DOHH2 (cell line): ENCODE results near the gene SLC30A10.
A peak's percentile ranks its signal among the peaks of the same experiment; 100 is the strongest.

Source experiments
- H3F3A ChIP-seq: fragments of 200-600 bp; sonication (generic), shearing (Covaris generic); 2 replicates; pipeline ENCODE4 v1.6.0; 2016; ENCODE audit warnings: antibody characterized with exemption, mild to moderate bottlenecking; ENCODE audit not compliant: control insufficient read depth, insufficient read depth
- H3K27ac ChIP-seq: fragments of 200-600 bp; sonication (generic); 2 replicates; pipeline ENCODE4 v1.5.1; 2014; ENCODE audit warnings: low read depth, mild to moderate bottlenecking, low read length, moderate library complexity
- H3K27me3 ChIP-seq: fragments of 200-600 bp; sonication (generic); 2 replicates; pipeline ENCODE4 v1.6.1; 2014; ENCODE audit warnings: mild to moderate bottlenecking, low read length, mixed read lengths; ENCODE audit not compliant: control insufficient read depth
- H3K36me3 ChIP-seq: fragments of 200-600 bp; sonication (generic); 2 replicates; pipeline ENCODE4 v1.6.1; 2014; ENCODE audit warnings: mild to moderate bottlenecking, low read length, moderate library complexity, mixed read lengths; ENCODE audit not compliant: control insufficient read depth
- H3K4me1 ChIP-seq: fragments of 200-600 bp; sonication (generic); 2 replicates; pipeline ENCODE4 v1.6.1; 2014; ENCODE audit warnings: mild to moderate bottlenecking, low read length, mixed read lengths; ENCODE audit not compliant: control insufficient read depth
- H3K4me2 ChIP-seq: fragments of 200-600 bp; sonication (generic); 2 replicates; pipeline ENCODE4 v1.6.0; 2014; ENCODE audit warnings: mild to moderate bottlenecking, low read length, moderate library complexity
- H3K4me3 ChIP-seq: fragments of 200-600 bp; sonication (generic); 2 replicates; pipeline ENCODE4 v1.5.1; 2014; ENCODE audit warnings: mild to moderate bottlenecking, low read length, mixed read lengths
- H3K79me2 ChIP-seq: fragments of 200-600 bp; sonication (generic); 2 replicates; pipeline ENCODE4 v1.6.1; 2014; ENCODE audit warnings: mild to moderate bottlenecking, low read length, mixed read lengths; ENCODE audit not compliant: control insufficient read depth
- H3K9me2 ChIP-seq: fragments of 200-600 bp; sonication (generic); replicated peaks from 2 replicates; pipeline ENCODE4 v1.6.1; 2014; ENCODE audit warnings: mild to moderate bottlenecking, low read length, mixed read lengths; ENCODE audit not compliant: control insufficient read depth
- H3K9me3 ChIP-seq: fragments of 200-600 bp; sonication (generic); 2 replicates; pipeline ENCODE4 v1.6.1; 2014; ENCODE audit warnings: antibody characterized with exemption, low read length, mixed read lengths; ENCODE audit not compliant: control insufficient read depth, insufficient read depth
- H4K20me1 ChIP-seq: fragments of 200-600 bp; sonication (generic); 2 replicates; pipeline ENCODE4 v1.6.0; 2014; ENCODE audit warnings: low read depth, mild to moderate bottlenecking, antibody characterized with exemption, low read length, moderate library complexity; ENCODE audit not compliant: control insufficient read depth, insufficient read depth
- EZH2phosphoT487 ChIP-seq: fragments of 200-600 bp; sonication (generic); IDR thresholded peaks from 2 replicates; pipeline ENCODE4 v1.6.1; 2017; ENCODE audit warnings: borderline replicate concordance, mild to moderate bottlenecking, antibody characterized with exemption, low read length, moderate library complexity, mixed read lengths
- TF ChIP-seq, protein P1 (sequence below): fragments of 200-600 bp; sonication (generic); IDR thresholded peaks from one replicate; pipeline ENCODE4 v1.5.1; 2014; ENCODE audit warnings: antibody characterized with exemption, mild to moderate bottlenecking, low read depth, low read length; ENCODE audit not compliant: poor library complexity, severe bottlenecking

Gene SLC30A10

DNA sequence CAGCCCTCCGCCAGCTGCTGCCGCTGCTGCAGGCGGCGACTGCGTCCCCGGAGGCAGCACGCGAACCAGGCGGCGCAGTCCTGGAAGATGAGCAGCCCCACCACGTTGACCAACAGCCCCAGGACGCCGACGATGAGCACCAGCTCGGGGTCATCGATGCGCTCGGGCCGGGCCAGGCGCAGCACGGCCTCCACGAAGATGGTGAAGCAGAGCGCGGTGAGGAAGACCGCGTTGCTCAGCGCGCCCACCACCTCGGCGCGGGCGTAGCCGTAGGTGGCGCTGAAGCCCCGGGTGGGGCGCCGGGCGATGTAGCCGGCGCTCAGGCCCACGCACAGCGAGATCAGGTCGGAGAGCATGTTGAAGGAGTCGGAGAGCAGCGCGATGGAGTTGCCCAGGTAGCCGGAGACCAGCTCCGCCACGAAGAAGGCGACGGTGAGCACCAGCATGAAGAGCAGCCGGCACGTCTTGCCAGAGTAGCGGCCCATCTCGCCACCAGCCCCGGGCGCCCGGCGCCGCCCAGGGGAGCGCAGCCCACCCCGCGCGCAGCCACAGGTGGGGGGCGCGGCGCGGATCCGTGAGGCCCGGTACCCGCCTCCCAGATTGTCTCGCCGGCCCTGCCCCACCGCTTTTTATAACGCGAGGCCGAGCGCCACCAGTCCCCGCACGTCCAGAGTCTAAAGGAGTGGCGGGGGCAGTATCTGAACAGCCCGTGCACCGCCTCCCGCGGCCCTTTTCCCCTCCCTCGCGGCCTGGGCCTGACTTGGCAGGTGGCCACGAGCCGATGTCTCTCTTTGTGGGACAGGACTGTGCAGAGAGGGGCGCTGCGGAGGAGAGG lies at the start of gene SLC30A10:
SLC30A10 (minus strand) TSS at position 602 of the 835 bp plus-strand sequence; CDS start at position 485, 117 bp downstream.
- Histone ChIP-seq H3K9me2 (no peaks in the 10 kb centered on the region), H3F3A (no peaks in the 10 kb centered on the region), H4K20me1 (no peaks in the 10 kb centered on the region), H3K4me3 (no peak within 1 kb of the TSS), H3K9me3 (no peaks in the 10 kb centered on the region), H3K4me1 (no peaks in the 10 kb centered on the region), H3K36me3 (no peaks in the 10 kb centered on the region), H3K27ac (no peak within 1 kb of the TSS), H3K4me2 (peak within 1 kb of the TSS; percentile 33; the same call in 1 of the 2 replicates), H3K27me3 (peaks cover 19% of the 10 kb centered on the region), H3K79me2 (no peaks in the 10 kb centered on the region)
- TF ChIP-seq EZH2phosphoT487 = no peak
- TF ChIP-seq, protein P1, sequence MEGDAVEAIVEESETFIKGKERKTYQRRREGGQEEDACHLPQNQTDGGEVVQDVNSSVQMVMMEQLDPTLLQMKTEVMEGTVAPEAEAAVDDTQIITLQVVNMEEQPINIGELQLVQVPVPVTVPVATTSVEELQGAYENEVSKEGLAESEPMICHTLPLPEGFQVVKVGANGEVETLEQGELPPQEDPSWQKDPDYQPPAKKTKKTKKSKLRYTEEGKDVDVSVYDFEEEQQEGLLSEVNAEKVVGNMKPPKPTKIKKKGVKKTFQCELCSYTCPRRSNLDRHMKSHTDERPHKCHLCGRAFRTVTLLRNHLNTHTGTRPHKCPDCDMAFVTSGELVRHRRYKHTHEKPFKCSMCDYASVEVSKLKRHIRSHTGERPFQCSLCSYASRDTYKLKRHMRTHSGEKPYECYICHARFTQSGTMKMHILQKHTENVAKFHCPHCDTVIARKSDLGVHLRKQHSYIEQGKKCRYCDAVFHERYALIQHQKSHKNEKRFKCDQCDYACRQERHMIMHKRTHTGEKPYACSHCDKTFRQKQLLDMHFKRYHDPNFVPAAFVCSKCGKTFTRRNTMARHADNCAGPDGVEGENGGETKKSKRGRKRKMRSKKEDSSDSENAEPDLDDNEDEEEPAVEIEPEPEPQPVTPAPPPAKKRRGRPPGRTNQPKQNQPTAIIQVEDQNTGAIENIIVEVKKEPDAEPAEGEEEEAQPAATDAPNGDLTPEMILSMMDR = no peak

DNA sequence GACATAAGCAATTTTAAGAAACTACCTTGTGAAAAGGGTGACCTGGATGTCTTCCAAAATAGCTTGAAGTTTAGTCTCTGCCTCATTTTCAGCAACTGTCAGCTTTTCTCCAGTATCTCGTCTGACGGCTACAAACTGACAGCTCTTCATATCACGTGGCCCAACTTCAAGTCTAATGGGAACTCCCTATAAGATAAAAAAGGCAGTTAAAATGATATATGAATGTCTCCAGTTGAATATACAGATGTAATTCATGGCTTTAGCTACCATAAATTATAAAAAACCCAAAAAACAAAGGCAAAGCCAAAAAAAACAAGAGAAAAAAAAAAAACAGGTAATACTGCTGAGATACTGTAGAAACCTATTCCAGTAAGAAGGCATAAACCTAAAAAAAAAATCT lies 44.9 kb upstream of the SLC30A10 start:
- no peaks in the 10 kb centered on the region for H3K79me2 ChIP-seq
- TF ChIP-seq EZH2phosphoT487 = no peak
- H3K9me2 ChIP-seq = no peaks in the 10 kb centered on the region
- H3K36me3 ChIP-seq = peaks cover 96% of the 10 kb centered on the region
- H3K9me3 ChIP-seq = no peaks in the 10 kb centered on the region
- H3F3A ChIP-seq = no peaks in the 10 kb centered on the region; the same call in 1 of the 2 replicates
- no peaks in the 10 kb centered on the region for H3K4me1 ChIP-seq
- H3K27ac ChIP-seq = no peak overlapping the region
- no peak overlapping the region for H3K4me3 ChIP-seq
- no peaks in the 10 kb centered on the region for H3K27me3 ChIP-seq
- no peak overlapping the region for H3K4me2 ChIP-seq
- H4K20me1 ChIP-seq = no peaks in the 10 kb centered on the region

DNA sequence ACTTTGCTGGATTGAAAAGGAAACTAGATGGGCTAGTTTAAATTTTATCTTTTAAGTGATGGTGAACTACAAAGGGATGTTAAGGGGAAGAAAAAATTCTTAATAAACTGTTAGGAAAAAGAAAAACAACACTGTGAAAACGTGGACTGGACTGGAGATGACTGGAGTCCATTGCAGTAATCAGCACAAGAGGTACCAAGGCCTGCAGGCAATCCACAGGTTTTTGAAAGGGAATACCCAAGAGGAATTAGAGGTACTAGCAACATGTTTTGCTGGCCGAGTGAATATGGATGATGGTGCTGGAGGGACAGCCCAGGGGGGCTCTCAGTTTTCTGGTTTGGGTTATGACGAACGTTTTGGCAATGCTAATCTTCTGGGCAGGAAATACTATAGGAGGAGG lies 39.0 kb upstream of the SLC30A10 start:
- Histone ChIP-seq H3K4me1 (no peaks in the 10 kb centered on the region), H3K27ac (no peak overlapping the region), H4K20me1 (no peaks in the 10 kb centered on the region), H3K79me2 (no peaks in the 10 kb centered on the region), H3K9me2 (no peaks in the 10 kb centered on the region), H3K4me3 (no peak overlapping the region), H3K4me2 (no peak overlapping the region), H3K27me3 (no peaks in the 10 kb centered on the region), H3F3A (peaks cover 8% of the 10 kb centered on the region), H3K36me3 (peaks cover 43% of the 10 kb centered on the region), H3K9me3 (no peaks in the 10 kb centered on the region)
- no peak for TF ChIP-seq EZH2phosphoT487
- TF ChIP-seq, protein P1 = no peak

DNA sequence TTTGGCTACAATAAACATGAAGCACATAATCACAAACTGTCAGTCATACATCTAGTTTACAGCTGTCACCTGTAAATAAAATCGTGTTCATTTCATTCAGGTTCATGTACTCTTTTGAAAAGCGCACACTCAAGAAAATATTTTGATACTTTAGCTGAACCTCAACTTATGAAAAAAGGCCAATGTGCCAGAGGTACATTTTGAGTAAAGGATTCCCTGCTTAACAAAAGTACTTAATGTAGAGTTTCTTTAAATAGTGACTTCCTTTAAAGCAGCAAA lies 37.7 kb upstream of the SLC30A10 start:
- Histone ChIP-seq H3K9me2 (no peaks in the 10 kb centered on the region), H3K4me3 (no peak overlapping the region), H3K9me3 (no peaks in the 10 kb centered on the region), H3F3A (peaks cover 8% of the 10 kb centered on the region), H3K79me2 (no peaks in the 10 kb centered on the region), H4K20me1 (no peaks in the 10 kb centered on the region), H3K27me3 (no peaks in the 10 kb centered on the region), H3K4me1 (no peaks in the 10 kb centered on the region), H3K27ac (no peak overlapping the region), H3K36me3 (peaks cover 32% of the 10 kb centered on the region), H3K4me2 (no peak overlapping the region)
- no peak for TF ChIP-seq EZH2phosphoT487
- TF ChIP-seq, protein P1 = no peak
